Body of pancreas (tissue), 4 donors: Measurements from ENCODE around the gene HSF2BP. TPM values are rescaled to one million over a fixed set of nuclear protein-coding genes. Genes with fewer than 3 reads are reported as not detected.
"Not testable (repeated sequence)": the region's sequence is repeated elsewhere in the genome, so short reads cannot be mapped to it uniquely, and the experiment has no call there.

Experiments used
- ATAC-seq: fragments of 150-250 bp; one replicate; pipeline ENCODE4 v1.9.1; 2016
- DNase-seq, 4 donors: peaks; one replicate each; pipeline ENCODE4 v3.0.0-alpha.2; 2019
- H3K27ac ChIP-seq, 4 donors: fragments of 200-600 bp; sonication (generic); 1 replicate in 3 of 4; 2 replicates in 1 of 4; pipeline versions ENCODE4 v1.5.1 to v1.6.1; 2016 to 2019; ENCODE audit warnings: mild to moderate bottlenecking in 1 of 4, mixed read lengths in 1 of 4, moderate library complexity in 1 of 4
- H3K27me3 ChIP-seq, 2 donors: fragments of 200-600 bp; sonication (generic); one replicate each; pipeline ENCODE4 v1.6.0; 2016; ENCODE audit warnings: mild to moderate bottlenecking in 1 of 2
- H3K36me3 ChIP-seq, 2 donors: fragments of 200-600 bp; sonication (generic); replicated peaks in 1 of 2; 2 replicates each; pipeline ENCODE4 v1.5.1; 2016; ENCODE audit warnings: low read depth in 2 of 2; ENCODE audit not compliant: insufficient read depth in 1 of 2
- H3K4me1 ChIP-seq: fragments of 200-600 bp; sonication (generic); one replicate; pipeline ENCODE4 v1.6.0; 2016
- H3K4me3 ChIP-seq, 2 donors: fragments of 200-600 bp; sonication (generic); 1 replicate in 1 of 2; 2 replicates in 1 of 2; pipeline ENCODE4 v1.5.1; 2016 to 2019
- H3K9me3 ChIP-seq, 3 donors: fragments of 200-600 bp; sonication (generic); 1 replicate in 2 of 3; 2 replicates in 1 of 3; pipeline ENCODE4 v1.5.1; 2016
- WGBS, 2 donors: methylation state at CpG; one replicate each; pipeline ENCODE4 v1.1.5; 2017; 5-methylcytosine and 5-hydroxymethylcytosine counted together
- intact Hi-C: fragments of 100-400 bp; cut with DNase I; formaldehyde crosslinking; loops from one replicate; pipeline ENCODE4 v1.15.1; 2023
- microRNA-seq, 2 donors: library from miRNA; unstranded; fragments of <30 nt; microRNA quantifications; one replicate each; pipeline ENCODE4, GENCODE V29; 2016; ENCODE audit warnings: borderline number of aligned reads in 2 of 2, borderline replicate concordance in 2 of 2
- small RNA-seq: library from RNA; depleted of rRNA; stranded (forward); fragments of <200 nt; gene quantifications from one replicate; pipeline ENCODE3, GENCODE V24; 2016
- total RNA-seq, 2 donors: library from RNA; depleted of rRNA; stranded (reverse); fragments of >200 nt; gene quantifications; one replicate each; pipeline ENCODE4 v1.1.0, GENCODE V29; 2016

Gene HSF2BP
- total RNA-seq, 2 donors from 2014 or later: 3.1 to 4.3 TPM

DNA sequence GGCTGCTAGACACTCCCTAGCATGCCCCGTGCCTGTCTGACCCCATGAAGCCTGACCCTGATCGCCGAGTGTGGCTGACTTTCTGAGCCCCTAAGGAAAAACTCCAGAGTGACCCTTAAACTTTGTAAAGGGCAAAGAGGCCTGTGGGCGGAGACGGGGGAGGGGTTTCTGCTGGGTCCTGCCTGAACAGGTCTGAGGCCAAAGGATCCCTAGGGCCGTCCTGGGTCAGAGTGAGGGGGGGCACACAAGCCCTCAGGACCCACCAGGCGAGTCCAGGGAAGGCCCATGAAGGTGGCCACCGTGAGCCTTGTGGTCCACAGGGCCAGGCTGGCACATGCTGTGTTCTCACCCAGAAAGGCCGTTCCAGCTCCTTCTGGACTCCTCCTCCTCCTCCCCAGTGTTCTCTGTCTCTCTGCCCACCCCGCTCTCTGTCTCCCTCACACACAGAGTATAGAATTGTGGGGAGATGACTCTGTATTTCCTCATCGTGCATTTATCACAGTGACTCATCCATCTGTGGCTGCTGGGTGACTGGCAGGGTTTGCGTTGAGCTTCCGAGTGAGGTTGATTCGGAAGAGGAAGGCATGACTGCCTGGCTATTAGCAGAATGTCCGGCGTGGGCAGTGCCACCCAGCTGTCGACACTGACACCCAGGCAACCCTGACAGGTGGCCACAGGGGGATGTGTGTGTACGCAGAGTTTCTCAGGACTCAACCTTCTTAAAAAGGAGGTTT is 164.8 kb downstream of the HSF2BP start:
- H3K36me3 ChIP-seq, H3K27me3 ChIP-seq, H3K27ac ChIP-seq, H3K4me1 ChIP-seq, intact Hi-C loops, H3K9me3 ChIP-seq, ATAC-seq, H3K4me3 ChIP-seq: not testable (repeated sequence)
- DNase-seq: peak in 1 of 4 donors; percentile 1
- no CpG with 5 or more reads among the region's 18 CpGs for WGBS, 2 donors

DNA sequence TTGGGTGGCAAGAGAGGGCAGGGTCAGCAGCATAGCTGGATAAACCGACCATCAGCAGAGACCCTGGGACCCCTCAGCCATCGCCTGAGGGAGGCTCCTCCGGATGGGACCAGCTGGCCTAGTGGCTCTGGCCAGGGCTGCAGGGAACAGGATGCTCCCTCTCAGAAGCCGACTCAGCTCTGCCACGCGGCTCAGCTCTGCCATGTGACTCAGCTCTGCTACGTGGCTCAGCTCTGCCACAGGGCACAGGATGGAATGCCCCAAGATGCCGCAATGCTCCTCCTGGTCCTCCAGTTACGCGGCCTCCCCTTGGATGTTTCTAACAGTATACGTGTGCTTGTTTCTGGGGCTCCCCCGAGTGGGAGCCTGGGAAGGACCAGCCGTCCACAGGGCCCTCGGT is 165.8 kb downstream of the HSF2BP start:
- H3K4me1 ChIP-seq, intact Hi-C loops, DNase-seq, ATAC-seq, H3K27ac ChIP-seq, H3K4me3 ChIP-seq, H3K27me3 ChIP-seq, H3K36me3 ChIP-seq, H3K9me3 ChIP-seq: not testable (repeated sequence)
- no CpG with 5 or more reads among the region's 14 CpGs for WGBS, 2 donors

DNA sequence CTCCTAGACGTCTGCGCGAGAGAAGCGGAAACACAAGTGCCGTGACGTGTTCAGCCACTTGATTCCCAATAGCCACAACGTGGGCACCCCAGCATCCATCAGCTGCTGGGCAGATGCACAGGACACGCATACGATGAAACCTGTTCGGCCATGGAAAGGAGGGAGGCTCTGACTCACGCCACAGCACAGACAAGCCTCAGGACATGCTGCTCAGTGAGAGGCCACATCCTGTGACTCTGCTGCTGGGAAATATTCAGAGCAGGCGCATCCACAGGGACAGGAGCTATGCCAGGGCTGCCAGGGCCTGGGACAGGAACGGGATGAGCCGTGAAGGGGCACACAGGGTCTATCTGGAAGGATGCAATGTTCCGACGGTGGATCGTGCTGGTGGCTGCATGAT is 171.1 kb downstream of the HSF2BP start:
- H3K9me3 ChIP-seq, H3K4me3 ChIP-seq, DNase-seq, H3K4me1 ChIP-seq, ATAC-seq, H3K36me3 ChIP-seq, intact Hi-C loops, H3K27me3 ChIP-seq, H3K27ac ChIP-seq: not testable (repeated sequence)
- no CpG with 5 or more reads among the region's 17 CpGs for WGBS, 2 donors

DNA sequence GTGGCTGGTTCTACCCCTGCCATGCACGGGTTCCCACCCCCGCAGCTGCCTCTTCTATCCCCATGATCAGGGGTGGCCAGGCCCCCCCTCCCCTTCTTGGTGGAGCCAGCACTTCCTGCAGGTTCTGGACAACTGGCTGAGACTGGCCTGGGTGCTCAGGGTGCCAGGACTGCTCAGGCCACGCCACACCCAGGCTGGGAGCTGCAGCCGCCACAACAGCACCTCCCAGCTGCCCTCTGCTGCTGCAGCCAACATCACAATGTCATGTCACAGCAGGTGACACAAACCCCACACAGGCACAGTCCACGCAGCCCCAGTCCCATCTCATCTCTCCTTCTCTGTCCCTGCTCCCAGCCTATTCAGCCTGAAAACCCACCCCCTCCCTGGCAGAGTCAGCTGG is 173.2 kb downstream of the HSF2BP start:
- H3K36me3 ChIP-seq, H3K9me3 ChIP-seq, H3K4me3 ChIP-seq, intact Hi-C loops, H3K27me3 ChIP-seq, H3K27ac ChIP-seq, ATAC-seq, H3K4me1 ChIP-seq, DNase-seq: not testable (repeated sequence)
- no CpG with 5 or more reads among the region's 5 CpGs for WGBS, 2 donors

DNA sequence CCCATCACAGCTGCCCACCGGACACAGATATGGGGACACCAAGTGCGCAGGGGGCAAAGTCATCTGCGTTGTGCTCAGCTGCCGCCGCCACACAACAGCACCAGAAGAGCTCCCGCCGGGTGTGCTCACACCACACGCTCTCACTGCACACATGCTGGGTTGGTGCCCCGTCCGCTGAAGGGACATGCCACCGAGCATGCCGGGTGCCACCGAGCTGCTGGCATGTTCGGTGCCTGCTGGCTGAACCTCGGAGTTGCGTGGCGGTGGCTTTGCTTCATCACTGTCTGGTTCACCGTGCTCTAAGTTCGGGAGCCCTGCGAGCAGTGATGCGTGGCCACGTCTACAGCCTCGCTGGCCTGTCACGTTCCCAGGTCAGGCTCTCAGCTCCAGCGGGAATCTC is 174.3 kb downstream of the HSF2BP start:
- H3K27me3 ChIP-seq, H3K4me3 ChIP-seq, DNase-seq, H3K4me1 ChIP-seq, H3K27ac ChIP-seq, ATAC-seq, H3K36me3 ChIP-seq, H3K9me3 ChIP-seq, intact Hi-C loops: not testable (repeated sequence)
- no CpG with 5 or more reads among the region's 25 CpGs for WGBS, 2 donors

DNA sequence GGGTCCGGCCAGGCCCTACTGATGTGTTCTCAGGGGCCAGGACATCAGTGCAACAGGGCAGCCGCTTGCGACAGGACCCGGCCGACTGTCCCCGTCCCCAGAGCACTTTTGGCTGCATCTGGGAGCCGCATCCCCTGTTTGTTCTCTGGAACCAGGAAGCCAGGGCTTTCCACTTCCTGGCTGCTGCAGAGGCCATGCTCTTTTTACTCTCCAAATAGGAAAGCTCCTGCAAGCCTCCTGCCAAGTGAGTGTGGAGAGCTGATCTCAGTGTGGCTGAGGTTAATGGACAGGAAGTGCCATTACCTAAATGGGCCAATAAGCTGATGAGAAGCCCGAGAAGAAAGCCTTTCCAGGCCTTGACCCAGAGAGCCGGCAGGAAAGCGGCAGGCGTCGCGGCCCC is 180.1 kb downstream of the HSF2BP start:
- H3K27ac ChIP-seq, H3K9me3 ChIP-seq, H3K4me3 ChIP-seq, H3K27me3 ChIP-seq, intact Hi-C loops, H3K36me3 ChIP-seq, H3K4me1 ChIP-seq, ATAC-seq, DNase-seq: not testable (repeated sequence)
- no CpG with 5 or more reads among the region's 13 CpGs for WGBS, 2 donors

Small RNA genes lying within 50 kb of the gene (microRNA-seq; reads per million reads assigned to microRNA genes)
- 0 reads per million in 2 donors for gene MIR6070

Small RNA genes lying within 50 kb of the gene (small RNA-seq; reads per million reads assigned to genes)
- not detected for gene MIR6070

Other genes with a start within 250 kb of the HSF2BP start
- 10 to 100 TPM in 1 of 2 donors, under 1 TPM in 1; 0.52 to 43.2 TPM for gene SIK1, start 232.4 kb downstream of the HSF2BP start, total RNA-seq
- gene RRP1B, start 72 bp upstream of the HSF2BP start, total RNA-seq: 10 to 100 TPM; 15.8 to 19.1 TPM
- 10 to 100 TPM; 33.7 to 68.9 TPM for gene PDXK, start 59.6 kb upstream of the HSF2BP start, total RNA-seq
- 10 to 100 TPM in 1 of 2 donors, 1 to 10 TPM in 1; 8.6 to 11.9 TPM for gene CSTB, start 116.8 kb upstream of the HSF2BP start, total RNA-seq
- 10 to 100 TPM in 1 of 2 donors, 1 to 10 TPM in 1; 9.9 to 27.7 TPM for gene RRP1, start 130.1 kb upstream of the HSF2BP start, total RNA-seq
- gene AGPAT3, start 205.7 kb upstream of the HSF2BP start, total RNA-seq: 10 to 100 TPM; 21.8 to 39.2 TPM